Ishikawa (cell line): Measurements from ENCODE around the gene ZNF771.

Source experiments
- TAF1 ChIP-seq: IDR thresholded peaks from 2 replicates; pipeline ENCODE4 v1.6.1; 2012; ENCODE audit warnings: low read depth, mild to moderate bottlenecking
- TF ChIP-seq, protein P1 (sequence below): IDR thresholded peaks from 2 replicates; pipeline ENCODE4 v1.6.1; 2012; ENCODE audit warnings: low read depth, mild to moderate bottlenecking

GRCh38 chr16:30365200-30365599, 42.2 kb upstream of the ZNF771 start:
- TF ChIP-seq, protein P1, sequence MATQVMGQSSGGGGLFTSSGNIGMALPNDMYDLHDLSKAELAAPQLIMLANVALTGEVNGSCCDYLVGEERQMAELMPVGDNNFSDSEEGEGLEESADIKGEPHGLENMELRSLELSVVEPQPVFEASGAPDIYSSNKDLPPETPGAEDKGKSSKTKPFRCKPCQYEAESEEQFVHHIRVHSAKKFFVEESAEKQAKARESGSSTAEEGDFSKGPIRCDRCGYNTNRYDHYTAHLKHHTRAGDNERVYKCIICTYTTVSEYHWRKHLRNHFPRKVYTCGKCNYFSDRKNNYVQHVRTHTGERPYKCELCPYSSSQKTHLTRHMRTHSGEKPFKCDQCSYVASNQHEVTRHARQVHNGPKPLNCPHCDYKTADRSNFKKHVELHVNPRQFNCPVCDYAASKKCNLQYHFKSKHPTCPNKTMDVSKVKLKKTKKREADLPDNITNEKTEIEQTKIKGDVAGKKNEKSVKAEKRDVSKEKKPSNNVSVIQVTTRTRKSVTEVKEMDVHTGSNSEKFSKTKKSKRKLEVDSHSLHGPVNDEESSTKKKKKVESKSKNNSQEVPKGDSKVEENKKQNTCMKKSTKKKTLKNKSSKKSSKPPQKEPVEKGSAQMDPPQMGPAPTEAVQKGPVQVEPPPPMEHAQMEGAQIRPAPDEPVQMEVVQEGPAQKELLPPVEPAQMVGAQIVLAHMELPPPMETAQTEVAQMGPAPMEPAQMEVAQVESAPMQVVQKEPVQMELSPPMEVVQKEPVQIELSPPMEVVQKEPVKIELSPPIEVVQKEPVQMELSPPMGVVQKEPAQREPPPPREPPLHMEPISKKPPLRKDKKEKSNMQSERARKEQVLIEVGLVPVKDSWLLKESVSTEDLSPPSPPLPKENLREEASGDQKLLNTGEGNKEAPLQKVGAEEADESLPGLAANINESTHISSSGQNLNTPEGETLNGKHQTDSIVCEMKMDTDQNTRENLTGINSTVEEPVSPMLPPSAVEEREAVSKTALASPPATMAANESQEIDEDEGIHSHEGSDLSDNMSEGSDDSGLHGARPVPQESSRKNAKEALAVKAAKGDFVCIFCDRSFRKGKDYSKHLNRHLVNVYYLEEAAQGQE, result no peak
- TF ChIP-seq TAF1, result no peak
